HG02852 (cell line): ENCODE results near the gene RNF148.

Experiments
- ATAC-seq: cut with Tn5 transposase; IDR thresholded peaks from one replicate; pipeline ENCODE4 v1.9.1; 2021; ENCODE audit warnings: mild to moderate bottlenecking, moderate library complexity; ENCODE audit not compliant: unreplicated experiment

Gene RNF148

GRCh38 chr7:122702872-122703510 is at the start of gene RNF148:
TSS of gene RNF148 (minus strand) at chr7:122702922. CDS start at chr7:122702750, 172 bp downstream.
- no peak for ATAC-seq

DNA sequence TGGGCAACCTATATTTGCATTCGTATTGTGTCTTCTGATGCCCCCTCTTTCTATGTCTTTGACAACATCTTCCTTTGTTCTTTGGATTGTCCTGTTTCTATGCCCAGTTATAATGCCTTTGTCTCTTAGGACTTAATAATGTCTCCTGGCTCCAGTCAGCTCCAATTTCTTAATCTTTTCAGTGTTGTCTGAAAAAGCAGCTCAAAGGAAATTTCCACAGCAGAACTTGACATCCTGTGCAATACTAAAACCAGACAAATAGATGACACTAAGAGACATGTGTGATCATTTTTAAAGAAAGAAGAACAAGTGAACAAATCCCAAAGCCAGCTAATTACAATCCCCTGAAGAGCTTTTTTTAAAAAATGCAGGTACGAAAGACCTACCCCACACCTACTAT is 47.7 kb upstream of the RNF148 start:
- no peak for ATAC-seq

DNA sequence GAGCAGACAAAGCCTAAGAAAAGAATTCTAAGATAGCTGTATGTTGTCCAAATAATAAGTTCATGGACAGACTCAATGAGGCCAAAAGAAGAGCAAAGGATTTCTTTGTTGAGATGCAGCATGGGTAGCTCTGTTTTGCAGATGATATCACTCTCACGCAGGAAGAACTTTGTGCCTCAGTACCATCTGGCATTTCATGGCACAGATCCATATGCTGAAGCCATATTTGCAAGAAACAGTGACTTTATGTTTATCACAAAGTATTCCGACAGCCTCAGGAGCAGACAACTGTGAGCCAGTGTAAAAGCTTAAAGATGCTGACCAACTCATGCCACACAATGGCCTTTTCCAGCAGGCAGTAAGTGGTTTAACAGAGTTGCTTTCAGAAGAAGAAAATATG is 45.5 kb upstream of the RNF148 start:
- ATAC-seq, result no peak

GRCh38 chr7:122746948-122747347 is 44.2 kb upstream of the RNF148 start:
- ATAC-seq, result no peak

GRCh38 chr7:122743211-122743610 is 40.5 kb upstream of the RNF148 start:
- no peak for ATAC-seq

DNA sequence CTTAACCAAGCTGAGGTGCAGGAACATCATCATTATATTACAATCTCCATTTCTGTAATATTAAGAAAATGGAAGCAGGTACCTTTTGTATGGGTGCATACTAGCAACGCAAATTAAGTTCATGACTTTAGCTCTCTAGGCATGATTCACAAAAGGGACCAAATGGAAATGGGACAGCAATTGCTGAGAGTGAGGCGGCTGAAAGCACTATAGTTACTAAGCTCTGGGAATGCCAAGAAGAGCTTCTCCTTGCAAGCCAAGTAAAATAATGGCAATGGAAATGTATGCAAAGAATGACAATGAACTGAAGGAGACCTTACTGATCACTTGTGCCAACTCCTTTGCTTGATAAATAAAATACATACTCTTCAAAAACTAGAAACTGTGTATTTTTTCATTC is 36.2 kb upstream of the RNF148 start:
- ATAC-seq, result no peak

- no peak for ATAC-seq
These were observed 33.5 kb upstream of the RNF148 start for GRCh38 chr7:122736183-122736582.

GRCh38 chr7:122727759-122728158 is 25.0 kb upstream of the RNF148 start:
- ATAC-seq, result no peak

- no peak for ATAC-seq
These were observed 24.6 kb upstream of the RNF148 start for GRCh38 chr7:122727354-122727753.

- ATAC-seq, result no peak
These were observed 24.2 kb upstream of the RNF148 start for GRCh38 chr7:122726881-122727280.

- no peak for ATAC-seq
These were observed 21.6 kb upstream of the RNF148 start for GRCh38 chr7:122724366-122724765.

GRCh38 chr7:122719010-122719578 is 16.4 kb upstream of the RNF148 start:
- no peak for ATAC-seq

- no peak for ATAC-seq
These were observed 14.8 kb upstream of the RNF148 start for GRCh38 chr7:122717356-122718089.

- no peak for ATAC-seq
These were observed 12.5 kb upstream of the RNF148 start for GRCh38 chr7:122715183-122715582.

DNA sequence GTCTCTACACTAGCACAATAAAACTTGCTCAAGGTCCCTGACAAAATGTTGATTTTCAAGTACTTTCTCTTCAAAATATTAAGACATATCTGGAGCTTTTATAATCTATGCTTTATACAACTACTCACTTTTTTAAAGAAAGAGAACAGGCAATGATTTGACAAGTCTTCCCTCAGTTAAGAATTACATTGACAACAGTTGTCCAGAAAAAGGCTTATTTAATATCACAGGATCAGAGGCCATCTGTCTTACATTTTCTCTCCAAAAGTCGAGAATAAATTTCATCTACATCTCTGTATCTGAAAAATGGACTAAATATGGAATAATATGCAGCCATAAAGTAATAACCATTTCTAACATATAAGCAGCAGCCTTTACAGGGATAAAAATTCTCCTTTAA is 8.2 kb upstream of the RNF148 start:
- no peak for ATAC-seq

GRCh38 chr7:122709930-122710646 is 7.4 kb upstream of the RNF148 start:
- ATAC-seq, result no peak

DNA sequence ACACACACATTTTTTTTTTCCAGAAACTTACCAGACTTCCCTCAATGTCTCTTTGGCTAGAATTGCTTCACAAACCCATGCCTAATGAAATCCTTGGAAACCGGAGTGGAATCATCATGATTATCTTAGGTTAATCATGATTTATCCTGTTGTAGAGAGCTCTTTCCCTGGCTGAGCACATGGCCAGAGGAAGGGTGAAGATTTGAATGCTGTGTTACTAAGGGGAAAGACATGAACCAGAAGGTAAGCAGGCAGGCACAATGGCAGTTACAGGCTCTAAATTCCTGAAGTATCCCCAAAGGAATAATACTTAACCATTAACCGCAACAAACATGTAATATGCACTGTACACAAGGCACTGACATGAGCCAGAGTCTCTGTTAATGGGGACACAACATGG is 4.1 kb upstream of the RNF148 start:
- ATAC-seq, result no peak

- no peak for ATAC-seq
These were observed 3.7 kb downstream of the RNF148 start, which contains the start of gene RNF133 for GRCh38 chr7:122699017-122699416. TSS of gene RNF133 (minus strand) at chr7:122699117. CDS start at chr7:122698918, 199 bp downstream.

GRCh38 chr7:122695816-122696215 is 6.9 kb downstream of the RNF148 start:
- no peak for ATAC-seq

- no peak for ATAC-seq
These were observed 8.0 kb downstream of the RNF148 start for GRCh38 chr7:122694697-122695096.

- no peak for ATAC-seq
These were observed 9.9 kb downstream of the RNF148 start for GRCh38 chr7:122692769-122693309.
